Activated gamma-delta T cell (primary cell): ENCODE measurements around the gene CCDC7.
"Not testable (repeated sequence)": the region's sequence is repeated elsewhere in the genome, so short reads cannot be mapped to it uniquely, and the experiment has no call there.

Experiments used
- DNase-seq: peaks from one replicate; lab custom pipeline; 2025; lab: John Stamatoyannopoulos, UW

The CCDC7 gene

GRCh38 chr10:32454148-32454547 is 8.2 kb downstream of the CCDC7 start:
- no peak for DNase-seq

- DNase-seq = no peak
Measured at GRCh38 chr10:32459051-32459698, 13.2 kb downstream of the CCDC7 start.

- no peak for DNase-seq
Measured at GRCh38 chr10:32461203-32461602, 15.3 kb downstream of the CCDC7 start.

- DNase-seq = no peak
Measured at GRCh38 chr10:32471232-32471631, 25.3 kb downstream of the CCDC7 start.

- no peak for DNase-seq
Measured at GRCh38 chr10:32477499-32477898, 31.6 kb downstream of the CCDC7 start.

GRCh38 chr10:32481606-32482005 is 35.7 kb downstream of the CCDC7 start:
- DNase-seq = no peak

- not testable (repeated sequence) for DNase-seq
Measured at GRCh38 chr10:32483019-32483502, 37.1 kb downstream of the CCDC7 start.

- not testable (repeated sequence) for DNase-seq
Measured at GRCh38 chr10:32488038-32488437, 42.1 kb downstream of the CCDC7 start.

GRCh38 chr10:32489158-32489557 is 43.2 kb downstream of the CCDC7 start:
- DNase-seq = no peak

GRCh38 chr10:32489901-32490300 is 44.0 kb downstream of the CCDC7 start:
- DNase-seq = no peak

GRCh38 chr10:32494562-32494961 is 48.6 kb downstream of the CCDC7 start:
- not testable (repeated sequence) for DNase-seq

- not testable (repeated sequence) for DNase-seq
Measured at GRCh38 chr10:32500136-32500535, 54.2 kb downstream of the CCDC7 start.

- DNase-seq = no peak
Measured at GRCh38 chr10:32501906-32502305, 56.0 kb downstream of the CCDC7 start.

GRCh38 chr10:32505762-32506420 is 60.0 kb downstream of the CCDC7 start:
- DNase-seq = not testable (repeated sequence)

GRCh38 chr10:32511599-32511998 is 65.7 kb downstream of the CCDC7 start:
- no peak for DNase-seq

- no peak for DNase-seq
Measured at GRCh38 chr10:32516567-32517495, 70.9 kb downstream of the CCDC7 start.

GRCh38 chr10:32530231-32530630 is 84.3 kb downstream of the CCDC7 start:
- no peak for DNase-seq

GRCh38 chr10:32538256-32538655 is 92.3 kb downstream of the CCDC7 start:
- no peak for DNase-seq

GRCh38 chr10:32540691-32541470 is 94.9 kb downstream of the CCDC7 start:
- DNase-seq = no peak

GRCh38 chr10:32548208-32548607 is 102.3 kb downstream of the CCDC7 start:
- DNase-seq = no peak

- DNase-seq = no peak
Measured at GRCh38 chr10:32556783-32557395, 110.9 kb downstream of the CCDC7 start.
